ENCODE results near the gene COBL.

Gene COBL

GRCh38 chr7:51150193-51150592 lies 166.4 kb downstream of the COBL start:
- DNase-seq: no peak

GRCh38 chr7:51148216-51148615 lies 168.4 kb downstream of the COBL start:
- no peak for DNase-seq

GRCh38 chr7:51146816-51147586 lies 169.6 kb downstream of the COBL start:
- no peak for DNase-seq

- DNase-seq: no peak
These were observed 172.4 kb downstream of the COBL start for GRCh38 chr7:51144178-51144577.

- DNase-seq: no peak
These were observed 173.7 kb downstream of the COBL start for GRCh38 chr7:51142741-51143385.

- peak in 3 of 56 donors; percentile 43 to 68 (median 43) for DNase-seq
These were observed 175.1 kb downstream of the COBL start for GRCh38 chr7:51141451-51142003.

GRCh38 chr7:51140199-51141164 lies 176.1 kb downstream of the COBL start:
- DNase-seq: no peak

GRCh38 chr7:51139796-51140195 lies 176.8 kb downstream of the COBL start:
- DNase-seq: no peak

GRCh38 chr7:51138123-51139085 lies 178.2 kb downstream of the COBL start:
- DNase-seq: no peak

GRCh38 chr7:51135576-51135975 lies 181.0 kb downstream of the COBL start:
- no peak for DNase-seq

GRCh38 chr7:51134013-51134441 lies 182.6 kb downstream of the COBL start:
- DNase-seq: no peak

- no peak for DNase-seq
These were observed 183.9 kb downstream of the COBL start for GRCh38 chr7:51132661-51133060.

- no peak for DNase-seq
These were observed 186.8 kb downstream of the COBL start for GRCh38 chr7:51129527-51130472.

- no peak for DNase-seq
These were observed 187.8 kb downstream of the COBL start for GRCh38 chr7:51128545-51129435.

- DNase-seq: no peak
These were observed 189.0 kb downstream of the COBL start for GRCh38 chr7:51127618-51127904.

GRCh38 chr7:51126813-51127617 lies 189.6 kb downstream of the COBL start:
- DNase-seq: no peak

GRCh38 chr7:51126324-51126723 lies 190.3 kb downstream of the COBL start:
- no peak for DNase-seq
